Measurements from ENCODE around the gene CELF4. TPM values are rescaled to one million over a fixed set of nuclear protein-coding genes. Genes with fewer than 3 reads are reported as not detected.
"Not testable (repeated sequence)": the region's sequence is repeated elsewhere in the genome, so short reads cannot be mapped to it uniquely, and the experiment has no call there.

The CELF4 gene
- total RNA-seq, 4 donors from 2014 or later: 0.16 to 0.59 TPM; not detected in 2

- WGBS, 2 donors: 40 to 58% methylated on average over 2 of the region's 2 CpGs
- no peak for TF ChIP-seq POLR2A (IDR thresholded peaks at IDR 0.05)
- TF ChIP-seq CTCF (IDR thresholded peaks at IDR 0.05): no peak
- intact Hi-C loops (cut with DNase I; ENCODE audit: low total_unique reads): no loop called here
- DNase-seq (ENCODE audit: low spot score in 2 of 2): peak in 1 of 2 donors; percentile 88
- H3K4me3 ChIP-seq (ENCODE audit: low read depth, poor library complexity, severe bottlenecking): no peak overlapping the region
Observed at GRCh38 chr18:37364237-37364636, 201.4 kb downstream of the CELF4 start.

GRCh38 chr18:37362158-37362890, 203.3 kb downstream of the CELF4 start:
- no peak overlapping the region for H3K4me3 ChIP-seq (ENCODE audit: low read depth, poor library complexity, severe bottlenecking)
- no peak for DNase-seq (ENCODE audit: low spot score in 2 of 2)
- WGBS, 2 donors: 31 to 33% methylated on average over 15 to 19 of the region's 21 CpGs
- no peak for TF ChIP-seq POLR2A (IDR thresholded peaks at IDR 0.05)
- TF ChIP-seq CTCF (IDR thresholded peaks at IDR 0.05): no peak
- intact Hi-C loops (cut with DNase I; ENCODE audit: low total_unique reads): no loop called here

- TF ChIP-seq CTCF (IDR thresholded peaks at IDR 0.05) (no peak), POLR2A (IDR thresholded peaks at IDR 0.05) (no peak)
- H3K4me3 ChIP-seq (ENCODE audit: low read depth, poor library complexity, severe bottlenecking): no peak overlapping the region
- intact Hi-C loops (cut with DNase I; ENCODE audit: low total_unique reads): no loop called here
- 19 to 25% methylated on average over 18 of the region's 19 CpGs for WGBS, 2 donors
- DNase-seq (ENCODE audit: low spot score in 2 of 2): no peak
Observed at GRCh38 chr18:37361335-37362157, 204.1 kb downstream of the CELF4 start.

GRCh38 chr18:37358061-37358460, 207.5 kb downstream of the CELF4 start:
- 68 to 81% methylated on average over 8 to 9 of the region's 9 CpGs for WGBS, 2 donors
- H3K4me3 ChIP-seq (ENCODE audit: low read depth, poor library complexity, severe bottlenecking); intact Hi-C loops (cut with DNase I; ENCODE audit: low total_unique reads); DNase-seq (ENCODE audit: low spot score in 2 of 2): not testable (repeated sequence)

- H3K4me3 ChIP-seq (ENCODE audit: low read depth, poor library complexity, severe bottlenecking): no peak overlapping the region
- DNase-seq (ENCODE audit: low spot score in 2 of 2): no peak
- no peak for TF ChIP-seq CTCF (IDR thresholded peaks at IDR 0.05)
- no peak for TF ChIP-seq POLR2A (IDR thresholded peaks at IDR 0.05)
- intact Hi-C loops (cut with DNase I; ENCODE audit: low total_unique reads): no loop called here
- 28 to 40% methylated on average over 3 of the region's 3 CpGs for WGBS, 2 donors
Observed at GRCh38 chr18:37355772-37356171, 209.8 kb downstream of the CELF4 start.

GRCh38 chr18:37351110-37351509, 214.5 kb downstream of the CELF4 start:
- 67 to 68% methylated on average over 9 of the region's 9 CpGs for WGBS, 2 donors
- intact Hi-C loops (cut with DNase I; ENCODE audit: low total_unique reads): no loop called here
- TF ChIP-seq CTCF (IDR thresholded peaks at IDR 0.05): no peak
- no peak for TF ChIP-seq POLR2A (IDR thresholded peaks at IDR 0.05)

More at GRCh38 chr18:37351110-37351509, 214.5 kb downstream of the CELF4 start:
- H3K4me3 ChIP-seq (ENCODE audit: low read depth, poor library complexity, severe bottlenecking): no peak overlapping the region
- no peak for DNase-seq (ENCODE audit: low spot score in 2 of 2)

Data from lower leg skin (tissue), 4 donors.